Stimulated activated naive CD8-positive, alpha-beta T cell treated with anti-CD3 and anti-CD28 coated beads, Interleukin-15, amount 100 ng/mL, for 72 hours (primary cell): ENCODE results near the gene AP1S1.
"Not testable (repeated sequence)": the region's sequence is repeated elsewhere in the genome, so short reads cannot be mapped to it uniquely, and the experiment has no call there.

ENCODE experiments used
- ATAC-seq: fragments of 150-1000 bp; cut with Tn5 transposase; 2 replicates; pipeline ENCODE4 v1.10.0; 2021; ENCODE audit warnings: mild to moderate bottlenecking, moderate library complexity
- DNase-seq, 2 donors: peaks; one replicate each; pipeline ENCODE4 v3.0.0; 2021 to 2022
- H3K27ac Mint-ChIP-seq, 2 donors: one replicate each; pipeline ENCODE4 v1.8.0; 2022; ENCODE audit warnings: mild to moderate bottlenecking in 2 of 2, mixed read lengths in 2 of 2, moderate library complexity in 2 of 2
- H3K27me3 Mint-ChIP-seq: one replicate; pipeline ENCODE4 v1.8.0; 2022; ENCODE audit warnings: mixed read lengths
- H3K4me1 Mint-ChIP-seq: one replicate; pipeline ENCODE4 v1.8.0; 2022; ENCODE audit warnings: mild to moderate bottlenecking, mixed read lengths
- H3K4me3 Mint-ChIP-seq, 2 donors: one replicate each; pipeline ENCODE4 v1.8.0; 2022; ENCODE audit warnings: mild to moderate bottlenecking in 2 of 2, mixed read lengths in 2 of 2, moderate library complexity in 1 of 2
- H3K9me3 Mint-ChIP-seq, 2 donors: one replicate each; pipeline ENCODE4 v1.8.0; 2022; ENCODE audit warnings: mixed read lengths in 2 of 2

The AP1S1 gene

GRCh38 chr7:101186194-101186593 is 31.9 kb downstream of the AP1S1 start:
- Mint-ChIP-seq H3K4me3 (no peak overlapping the region), H3K4me1 (no peaks in the 10 kb centered on the region), H3K27me3 (peaks cover 43% of the 10 kb centered on the region), H3K9me3 (no peaks in the 10 kb centered on the region), H3K27ac (no peak overlapping the region)
- no peak for DNase-seq
- no peak for ATAC-seq

GRCh38 chr7:101186844-101187428 is 32.7 kb downstream of the AP1S1 start:
- H3K4me1 Mint-ChIP-seq: no peaks in the 10 kb centered on the region
- no peak overlapping the region for H3K27ac Mint-ChIP-seq
- H3K4me3 Mint-ChIP-seq: no peak overlapping the region
- peaks cover 38% of the 10 kb centered on the region for H3K27me3 Mint-ChIP-seq
- DNase-seq (no peak), ATAC-seq (no peak)
- H3K9me3 Mint-ChIP-seq: no peaks in the 10 kb centered on the region

- DNase-seq (no peak), ATAC-seq (no peak)
- Mint-ChIP-seq H3K4me3 (no peak overlapping the region), H3K27ac (no peak overlapping the region), H3K9me3 (no peaks in the 10 kb centered on the region), H3K4me1 (peaks cover 5% of the 10 kb centered on the region), H3K27me3 (peaks cover 28% of the 10 kb centered on the region)
Observed at GRCh38 chr7:101189109-101189508, 34.8 kb downstream of the AP1S1 start.

GRCh38 chr7:101195884-101196283 is 41.6 kb downstream of the AP1S1 start:
- Mint-ChIP-seq H3K9me3 (no peaks in the 10 kb centered on the region), H3K27me3 (peaks cover 36% of the 10 kb centered on the region), H3K4me1 (peaks cover 9% of the 10 kb centered on the region), H3K27ac (no peak overlapping the region), H3K4me3 (no peak overlapping the region)
- DNase-seq: no peak
- ATAC-seq: no peak

- Mint-ChIP-seq H3K27me3 (peaks cover 57% of the 10 kb centered on the region), H3K27ac (no peak overlapping the region), H3K4me3 (no peak overlapping the region), H3K9me3 (no peaks in the 10 kb centered on the region), H3K4me1 (peaks cover 14% of the 10 kb centered on the region)
- ATAC-seq (no peak), DNase-seq (no peak)
Observed at GRCh38 chr7:101197991-101198390, 43.7 kb downstream of the AP1S1 start.

- Mint-ChIP-seq H3K27me3 (peaks cover 62% of the 10 kb centered on the region), H3K9me3 (no peaks in the 10 kb centered on the region), H3K4me3 (no peak overlapping the region), H3K27ac (peak overlapping the region in 1 of 2 donors; percentile 67), H3K4me1 (peaks cover 14% of the 10 kb centered on the region)
- ATAC-seq (no peak), DNase-seq (no peak)
Observed at GRCh38 chr7:101198476-101198875, 44.2 kb downstream of the AP1S1 start.

- not testable (repeated sequence) for H3K27ac Mint-ChIP-seq, DNase-seq, H3K9me3 Mint-ChIP-seq, ATAC-seq, H3K4me3 Mint-ChIP-seq
- H3K27me3 Mint-ChIP-seq: peaks cover 69% of the 10 kb centered on the region
- peaks cover 20% of the 10 kb centered on the region for H3K4me1 Mint-ChIP-seq
Observed at GRCh38 chr7:101199522-101199921, 45.2 kb downstream of the AP1S1 start.

GRCh38 chr7:101200504-101200861 is 46.2 kb downstream of the AP1S1 start:
- Mint-ChIP-seq H3K4me3 (no peak overlapping the region), H3K4me1 (peaks cover 22% of the 10 kb centered on the region), H3K9me3 (no peaks in the 10 kb centered on the region), H3K27ac (no peak overlapping the region), H3K27me3 (peaks cover 63% of the 10 kb centered on the region)
- DNase-seq (no peak), ATAC-seq (no peak)

- Mint-ChIP-seq H3K9me3 (no peaks in the 10 kb centered on the region), H3K4me3 (peak within 1 kb of the TSS; percentile 29 to 69), H3K4me1 (peaks cover 28% of the 10 kb centered on the region), H3K27ac (peak within 1 kb of the TSS in 1 of 2 donors; percentile 24), H3K27me3 (peaks cover 59% of the 10 kb centered on the region)
- DNase-seq: no peak
- ATAC-seq: no peak
Observed at GRCh38 chr7:101200862-101201599, 46.8 kb downstream of the AP1S1 start, which contains the start of gene MOGAT3. TSS of gene MOGAT3 (minus strand) at chr7:101201036. CDS start at chr7:101200854, 182 bp downstream.

GRCh38 chr7:101201695-101202602 is 47.7 kb downstream of the AP1S1 start:
- Mint-ChIP-seq H3K9me3 (no peaks in the 10 kb centered on the region), H3K27me3 (peaks cover 55% of the 10 kb centered on the region), H3K27ac (peak overlapping the region in 1 of 2 donors; percentile 72), H3K4me3 (peak overlapping the region; percentile 29 to 66), H3K4me1 (peaks cover 32% of the 10 kb centered on the region)
- DNase-seq: no peak
- no peak for ATAC-seq

GRCh38 chr7:101202603-101202918 is 48.3 kb downstream of the AP1S1 start:
- peak overlapping the region in 1 of 2 donors; percentile 57 for H3K4me3 Mint-ChIP-seq
- H3K27ac Mint-ChIP-seq: no peak overlapping the region
- no peaks in the 10 kb centered on the region for H3K9me3 Mint-ChIP-seq
- peaks cover 32% of the 10 kb centered on the region for H3K4me1 Mint-ChIP-seq
- H3K27me3 Mint-ChIP-seq: peaks cover 55% of the 10 kb centered on the region
- ATAC-seq (no peak), DNase-seq (no peak)

GRCh38 chr7:101203740-101204738 is 49.8 kb downstream of the AP1S1 start:
- H3K27ac Mint-ChIP-seq: peak overlapping the region; percentile 34 to 54
- ATAC-seq, DNase-seq, H3K9me3 Mint-ChIP-seq: not testable (repeated sequence)
- H3K4me3 Mint-ChIP-seq: peak overlapping the region in 1 of 2 donors; percentile 56
- peaks cover 47% of the 10 kb centered on the region for H3K27me3 Mint-ChIP-seq
- H3K4me1 Mint-ChIP-seq: peaks cover 32% of the 10 kb centered on the region

- Mint-ChIP-seq H3K4me1 (peaks cover 26% of the 10 kb centered on the region), H3K4me3 (no peak overlapping the region), H3K27ac (no peak overlapping the region), H3K27me3 (peaks cover 33% of the 10 kb centered on the region), H3K9me3 (no peaks in the 10 kb centered on the region)
- no peak for ATAC-seq
- DNase-seq: no peak
Observed at GRCh38 chr7:101205901-101206664, 51.8 kb downstream of the AP1S1 start.

- Mint-ChIP-seq H3K27me3 (peaks cover 28% of the 10 kb centered on the region), H3K27ac (no peak overlapping the region), H3K9me3 (no peaks in the 10 kb centered on the region), H3K4me1 (peaks cover 20% of the 10 kb centered on the region), H3K4me3 (no peak overlapping the region)
- DNase-seq: no peak
- no peak for ATAC-seq
Observed at GRCh38 chr7:101206665-101207042, 52.4 kb downstream of the AP1S1 start.
